PC-9 (cell line): ENCODE measurements around the gene DACT2.

ENCODE experiments used
- EZH2 ChIP-seq: fragments of 200-600 bp; sonication (generic); IDR thresholded peaks from 2 replicates; pipeline ENCODE4 v1.8.0; 2017; ENCODE audit warnings: antibody characterized with exemption, low read depth
- TF ChIP-seq, protein P1 (sequence below): fragments of 200-600 bp; sonication (generic); conservative IDR thresholded peaks from 2 replicates; pipeline ENCODE4 v1.6.1; 2017; ENCODE audit warnings: mixed run types, antibody characterized with exemption, mild to moderate bottlenecking, moderate library complexity

DNA sequence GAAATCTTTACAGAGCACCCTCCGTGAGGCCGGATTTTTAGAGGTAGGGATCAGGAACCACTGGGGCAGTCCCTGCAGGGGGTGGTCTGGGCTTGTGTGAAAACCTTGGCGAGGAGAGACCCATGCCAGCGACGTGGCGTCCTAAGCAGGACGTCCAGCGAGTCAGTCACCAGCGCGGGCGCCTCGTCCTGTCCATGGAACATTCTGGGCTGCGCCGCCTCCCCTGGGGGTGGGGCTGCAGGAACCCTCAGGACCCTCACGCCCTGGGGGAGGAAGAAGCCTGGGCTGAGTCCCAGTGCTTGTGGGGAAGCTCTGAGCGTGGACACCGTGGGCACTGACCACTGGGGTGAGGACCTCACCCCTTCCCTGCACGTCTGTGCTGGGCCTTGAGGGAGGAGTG, 25.7 kb upstream of the DACT2 start:
- TF ChIP-seq, protein P1, sequence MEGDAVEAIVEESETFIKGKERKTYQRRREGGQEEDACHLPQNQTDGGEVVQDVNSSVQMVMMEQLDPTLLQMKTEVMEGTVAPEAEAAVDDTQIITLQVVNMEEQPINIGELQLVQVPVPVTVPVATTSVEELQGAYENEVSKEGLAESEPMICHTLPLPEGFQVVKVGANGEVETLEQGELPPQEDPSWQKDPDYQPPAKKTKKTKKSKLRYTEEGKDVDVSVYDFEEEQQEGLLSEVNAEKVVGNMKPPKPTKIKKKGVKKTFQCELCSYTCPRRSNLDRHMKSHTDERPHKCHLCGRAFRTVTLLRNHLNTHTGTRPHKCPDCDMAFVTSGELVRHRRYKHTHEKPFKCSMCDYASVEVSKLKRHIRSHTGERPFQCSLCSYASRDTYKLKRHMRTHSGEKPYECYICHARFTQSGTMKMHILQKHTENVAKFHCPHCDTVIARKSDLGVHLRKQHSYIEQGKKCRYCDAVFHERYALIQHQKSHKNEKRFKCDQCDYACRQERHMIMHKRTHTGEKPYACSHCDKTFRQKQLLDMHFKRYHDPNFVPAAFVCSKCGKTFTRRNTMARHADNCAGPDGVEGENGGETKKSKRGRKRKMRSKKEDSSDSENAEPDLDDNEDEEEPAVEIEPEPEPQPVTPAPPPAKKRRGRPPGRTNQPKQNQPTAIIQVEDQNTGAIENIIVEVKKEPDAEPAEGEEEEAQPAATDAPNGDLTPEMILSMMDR = no peak
- TF ChIP-seq EZH2 = no peak
